Breast epithelium (tissue), 3 donors: ENCODE data around the gene GPATCH1.

Experiments
- POLR2AphosphoS5 ChIP-seq, 3 donors: sonication (generic); formaldehyde crosslinking; IDR thresholded peaks; one replicate each; pipeline ENCODE4 v1.6.1; 2017; ENCODE audit warnings: antibody characterized with exemption in 3 of 3
- TF ChIP-seq, protein P1 (sequence below), 3 donors: fragments of 450-650 bp; IDR thresholded peaks; one replicate each; pipeline ENCODE4 v1.5.1; 2016 to 2017; ENCODE audit warnings: antibody characterized with exemption in 3 of 3, mild to moderate bottlenecking in 3 of 3, moderate library complexity in 3 of 3

DNA sequence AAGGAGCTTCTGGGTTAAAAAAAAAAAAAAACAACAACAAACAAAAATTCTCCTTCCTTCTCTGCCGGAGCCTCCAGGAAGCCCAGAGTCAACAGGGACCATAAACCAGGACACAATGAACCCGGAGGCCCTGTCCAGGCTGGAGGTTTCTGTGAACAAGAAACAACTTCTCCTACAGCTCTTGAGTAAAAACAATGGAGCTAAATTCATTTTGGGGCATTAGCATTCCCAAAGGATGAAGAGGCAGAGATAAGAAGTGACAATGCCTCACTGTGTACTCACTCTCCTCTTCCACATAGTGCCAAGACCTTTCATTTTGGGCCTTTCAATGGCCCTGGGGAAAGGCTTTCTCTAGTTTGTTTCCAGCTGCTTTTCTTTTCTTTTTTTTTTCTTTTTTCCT lies 25.3 kb upstream of the GPATCH1 start:
- TF ChIP-seq, protein P1, sequence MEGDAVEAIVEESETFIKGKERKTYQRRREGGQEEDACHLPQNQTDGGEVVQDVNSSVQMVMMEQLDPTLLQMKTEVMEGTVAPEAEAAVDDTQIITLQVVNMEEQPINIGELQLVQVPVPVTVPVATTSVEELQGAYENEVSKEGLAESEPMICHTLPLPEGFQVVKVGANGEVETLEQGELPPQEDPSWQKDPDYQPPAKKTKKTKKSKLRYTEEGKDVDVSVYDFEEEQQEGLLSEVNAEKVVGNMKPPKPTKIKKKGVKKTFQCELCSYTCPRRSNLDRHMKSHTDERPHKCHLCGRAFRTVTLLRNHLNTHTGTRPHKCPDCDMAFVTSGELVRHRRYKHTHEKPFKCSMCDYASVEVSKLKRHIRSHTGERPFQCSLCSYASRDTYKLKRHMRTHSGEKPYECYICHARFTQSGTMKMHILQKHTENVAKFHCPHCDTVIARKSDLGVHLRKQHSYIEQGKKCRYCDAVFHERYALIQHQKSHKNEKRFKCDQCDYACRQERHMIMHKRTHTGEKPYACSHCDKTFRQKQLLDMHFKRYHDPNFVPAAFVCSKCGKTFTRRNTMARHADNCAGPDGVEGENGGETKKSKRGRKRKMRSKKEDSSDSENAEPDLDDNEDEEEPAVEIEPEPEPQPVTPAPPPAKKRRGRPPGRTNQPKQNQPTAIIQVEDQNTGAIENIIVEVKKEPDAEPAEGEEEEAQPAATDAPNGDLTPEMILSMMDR (IDR thresholded peaks at IDR 0.05): no peak
- no peak for TF ChIP-seq POLR2AphosphoS5 (IDR thresholded peaks at IDR 0.05)
